ENCODE results near the gene PTBP3.
"Not testable (repeated sequence)": the region's sequence is repeated elsewhere in the genome, so short reads cannot be mapped to it uniquely, and the experiment has no call there.

DNA sequence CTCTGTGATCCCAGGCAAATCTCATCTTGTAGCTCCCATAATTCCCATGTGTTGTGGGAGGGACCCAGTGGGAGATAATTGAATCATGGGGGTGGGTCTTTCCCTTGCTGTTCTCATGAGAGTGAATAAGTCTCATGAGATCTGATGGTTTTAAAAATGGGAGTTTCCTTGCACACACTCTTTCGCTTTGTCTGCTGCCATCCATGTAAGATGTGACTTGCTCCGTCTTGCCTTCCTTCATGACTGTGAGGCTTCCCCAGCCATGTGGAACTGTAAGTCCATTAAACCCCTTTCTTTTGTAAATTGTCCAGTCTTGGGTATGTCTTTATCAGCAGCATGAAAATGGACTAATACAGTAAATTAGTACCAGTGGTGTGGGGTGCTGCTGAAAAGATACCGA, 31.8 kb upstream of the PTBP3 start:
- TF ChIP-seq, protein P1, sequence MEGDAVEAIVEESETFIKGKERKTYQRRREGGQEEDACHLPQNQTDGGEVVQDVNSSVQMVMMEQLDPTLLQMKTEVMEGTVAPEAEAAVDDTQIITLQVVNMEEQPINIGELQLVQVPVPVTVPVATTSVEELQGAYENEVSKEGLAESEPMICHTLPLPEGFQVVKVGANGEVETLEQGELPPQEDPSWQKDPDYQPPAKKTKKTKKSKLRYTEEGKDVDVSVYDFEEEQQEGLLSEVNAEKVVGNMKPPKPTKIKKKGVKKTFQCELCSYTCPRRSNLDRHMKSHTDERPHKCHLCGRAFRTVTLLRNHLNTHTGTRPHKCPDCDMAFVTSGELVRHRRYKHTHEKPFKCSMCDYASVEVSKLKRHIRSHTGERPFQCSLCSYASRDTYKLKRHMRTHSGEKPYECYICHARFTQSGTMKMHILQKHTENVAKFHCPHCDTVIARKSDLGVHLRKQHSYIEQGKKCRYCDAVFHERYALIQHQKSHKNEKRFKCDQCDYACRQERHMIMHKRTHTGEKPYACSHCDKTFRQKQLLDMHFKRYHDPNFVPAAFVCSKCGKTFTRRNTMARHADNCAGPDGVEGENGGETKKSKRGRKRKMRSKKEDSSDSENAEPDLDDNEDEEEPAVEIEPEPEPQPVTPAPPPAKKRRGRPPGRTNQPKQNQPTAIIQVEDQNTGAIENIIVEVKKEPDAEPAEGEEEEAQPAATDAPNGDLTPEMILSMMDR (conservative IDR thresholded peaks at IDR 0.05; ENCODE audit: low read length) = not testable (repeated sequence)
- not testable (repeated sequence) for TF ChIP-seq EZH2phosphoT487 (IDR thresholded peaks at IDR 0.05; ENCODE audit: borderline replicate concordance)

Measured in Loucy (cell line).